Measurements from ENCODE around the gene PLEKHO1. TPM values are rescaled to one million over a fixed set of nuclear protein-coding genes. Genes with fewer than 3 reads are reported as not detected.
"Not testable (repeated sequence)": the region's sequence is repeated elsewhere in the genome, so short reads cannot be mapped to it uniquely, and the experiment has no call there.

The PLEKHO1 gene
- total RNA-seq, 2 donors from 2014 or later: 5.4 to 30.8 TPM

GRCh38 chr1:150207281-150207971 lies 57.7 kb downstream of the PLEKHO1 start:
- Histone ChIP-seq H3K9ac (ENCODE audit: low read depth in 2 of 2, low read length in 2 of 2) (no peak overlapping the region), H3K27ac (no peak overlapping the region), H3K4me3 (no peak overlapping the region), H3K27me3 (no peaks in the 10 kb centered on the region), H3K4me1 (no peaks in the 10 kb centered on the region), H3K36me3 (no peaks in the 10 kb centered on the region), H3K9me3 (no peaks in the 10 kb centered on the region)
- intact Hi-C loops (cut with DNase I): no loop called here
- no peak for TF ChIP-seq CTCF (IDR thresholded peaks at IDR 0.05)
- DNase-seq: no peak

- not testable (repeated sequence) for H3K36me3 ChIP-seq
Observed at GRCh38 chr1:150208460-150208859, 58.7 kb downstream of the PLEKHO1 start.

More at GRCh38 chr1:150208460-150208859, 58.7 kb downstream of the PLEKHO1 start:
- H3K4me1 ChIP-seq; intact Hi-C loops (cut with DNase I); H3K9ac ChIP-seq (ENCODE audit: low read depth in 2 of 2, low read length in 2 of 2); H3K27ac ChIP-seq; H3K27me3 ChIP-seq; H3K9me3 ChIP-seq; DNase-seq; H3K4me3 ChIP-seq: not testable (repeated sequence)

Other genes with a start within 250 kb of the PLEKHO1 start
- 1 to 10 TPM in 1 of 2 donors, under 1 TPM in 1; 0.89 to 1.5 TPM for gene SV2A, start 232.1 kb upstream of the PLEKHO1 start, total RNA-seq
- 10 to 100 TPM; 42.2 to 66.1 TPM for gene SF3B4, start 222.1 kb upstream of the PLEKHO1 start, total RNA-seq
- gene MTMR11, start 213.0 kb upstream of the PLEKHO1 start, total RNA-seq: 100 to 1,000 TPM; 168 to 188 TPM
- gene OTUD7B, start 139.2 kb upstream of the PLEKHO1 start, total RNA-seq: 10 to 100 TPM; 33.7 to 38.7 TPM
- gene VPS45, start 82.1 kb upstream of the PLEKHO1 start, total RNA-seq: 10 to 100 TPM; 30.3 to 30.6 TPM
- 10 to 100 TPM; 18.5 to 36.3 TPM for gene ANP32E, start 86.2 kb downstream of the PLEKHO1 start, total RNA-seq
- gene CA14, start 107.9 kb downstream of the PLEKHO1 start, total RNA-seq: under 1 TPM; 0.22 to 0.29 TPM
- gene APH1A, start 119.1 kb downstream of the PLEKHO1 start, total RNA-seq: 100 to 1,000 TPM; 180 to 209 TPM
- 1 to 10 TPM; 2.7 to 6.0 TPM for gene C1orf54, start 122.9 kb downstream of the PLEKHO1 start, total RNA-seq
- gene CIART, start 132.6 kb downstream of the PLEKHO1 start, total RNA-seq: 1 to 10 TPM in 1 of 2 donors, under 1 TPM in 1; 0.69 to 1.6 TPM
- gene MRPS21, start 143.9 kb downstream of the PLEKHO1 start, total RNA-seq: 10 to 100 TPM; 42.7 to 68.6 TPM
- gene PRPF3, start 171.6 kb downstream of the PLEKHO1 start, total RNA-seq: 10 to 100 TPM; 43.4 to 47.3 TPM
- 10 to 100 TPM; 27.0 to 28.9 TPM for gene RPRD2, start 214.2 kb downstream of the PLEKHO1 start, total RNA-seq